Adipose tissue (tissue), 3 donors: ENCODE measurements around the gene DLG2. TPM values are rescaled to one million over a fixed set of nuclear protein-coding genes. Genes with fewer than 3 reads are reported as not detected.

Experiments used
- H3K27ac ChIP-seq: one replicate; pipeline ENCODE4 v1.5.1; 2013; ENCODE audit warnings: low read depth, low read length
- WGBS, 3 donors: extraction: QIAGEN DNeasy Blood & Tissue Kit; methylation state at CpG; one replicate each; pipeline ENCODE4 v1.1.7; 2013; 5-methylcytosine and 5-hydroxymethylcytosine counted together
- polyA plus RNA-seq, 3 donors: library from polyadenylated mRNA; stranded (reverse); fragments of 200-250 nt; gene quantifications; one replicate each; pipeline ENCODE4 v1.2.3, GENCODE V29; 2013
- donor health status: healthy with polysubstance abuse.
- donor health status: Bipolar disorder and iron deficiency.
- donor health status: healthy.

DLG2 gene
- polyA plus RNA-seq, 3 donors = 0.51 to 1.7 (median 0.91) TPM

DNA sequence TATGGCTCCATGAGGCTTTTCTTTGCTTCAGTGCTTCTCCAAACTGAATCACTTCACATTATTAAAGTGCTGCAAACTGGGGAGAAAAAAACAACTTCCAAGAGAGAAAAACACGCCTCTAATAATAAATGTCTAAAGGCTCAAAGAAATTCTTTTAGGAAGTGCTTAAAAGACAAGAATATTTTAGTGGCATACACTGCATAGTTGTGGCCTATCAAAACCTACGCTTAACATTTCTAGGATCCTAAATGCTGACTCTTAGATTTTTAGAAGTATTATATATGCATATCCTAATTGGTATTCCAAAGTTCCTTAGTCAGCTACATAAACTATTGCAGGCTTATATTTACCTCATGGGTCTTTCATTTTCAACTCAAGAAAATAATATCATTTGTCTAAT lies 1462.0 kb downstream of the DLG2 start:
- WGBS, 3 donors = 78 to 83% (median 81%) methylated on average over 2 of the region's 2 CpGs
- no peak overlapping the region for H3K27ac ChIP-seq

DNA sequence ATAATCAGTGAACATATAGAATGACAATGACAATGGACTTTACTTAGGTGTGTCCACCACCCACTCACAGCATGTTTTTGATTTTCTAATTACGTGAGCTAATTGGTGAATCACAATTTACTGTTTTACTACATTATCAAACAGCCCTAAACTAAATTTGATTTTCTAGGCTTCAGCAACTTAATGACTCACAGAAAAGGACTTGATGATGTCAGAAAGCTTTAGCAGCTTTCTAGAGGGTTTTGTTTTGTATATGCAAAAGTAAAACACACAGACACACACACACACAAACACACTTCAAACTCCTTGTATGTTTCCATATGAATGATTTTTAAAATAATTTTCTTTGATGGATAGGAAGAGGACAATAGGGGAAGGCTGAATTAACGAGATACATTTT lies 1462.4 kb downstream of the DLG2 start:
- no peak overlapping the region for H3K27ac ChIP-seq
- WGBS, 3 donors = 61 to 83% (median 72%) methylated on average over 2 of the region's 2 CpGs

DNA sequence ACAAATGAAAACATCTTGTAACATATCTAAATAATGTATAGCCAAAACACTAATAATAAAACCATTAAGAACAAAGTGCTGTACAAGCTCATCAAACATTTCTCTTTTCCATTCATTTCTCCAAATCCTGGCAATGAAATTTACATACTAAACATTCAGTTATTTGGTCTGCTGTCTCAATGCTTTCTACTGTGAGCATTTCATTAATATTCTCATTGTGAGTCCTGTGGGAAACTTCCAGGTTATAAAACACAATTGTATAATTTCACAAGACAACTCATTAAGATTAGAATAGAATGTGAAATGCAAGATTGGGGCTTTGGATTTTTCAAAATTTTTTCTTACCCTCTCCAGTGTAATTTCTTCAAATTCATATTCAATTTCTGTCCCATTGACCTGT lies 1464.0 kb downstream of the DLG2 start:
- no peak overlapping the region for H3K27ac ChIP-seq

DNA sequence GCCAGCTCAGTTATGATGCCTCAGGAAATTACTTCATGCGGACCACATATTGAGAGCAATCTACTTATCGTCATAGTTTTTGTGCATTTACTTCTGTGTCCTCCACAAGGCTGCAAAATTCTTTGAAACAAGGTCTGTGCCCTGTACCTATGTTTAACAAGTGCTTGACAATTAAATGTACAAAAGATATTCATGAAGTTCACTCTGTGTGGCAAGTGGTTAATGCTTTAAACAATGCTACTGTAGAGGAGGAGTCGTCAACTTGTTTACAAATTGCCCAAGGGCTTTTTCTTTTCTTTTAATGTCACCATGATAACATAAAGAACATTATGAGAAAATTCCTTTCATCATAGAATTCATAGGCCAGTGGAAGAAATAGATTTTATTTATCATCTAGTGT lies 1469.5 kb downstream of the DLG2 start:
- 74 to 89% (median 83%) methylated on average over 3 of the region's 3 CpGs for WGBS, 3 donors
- no peak overlapping the region for H3K27ac ChIP-seq

DNA sequence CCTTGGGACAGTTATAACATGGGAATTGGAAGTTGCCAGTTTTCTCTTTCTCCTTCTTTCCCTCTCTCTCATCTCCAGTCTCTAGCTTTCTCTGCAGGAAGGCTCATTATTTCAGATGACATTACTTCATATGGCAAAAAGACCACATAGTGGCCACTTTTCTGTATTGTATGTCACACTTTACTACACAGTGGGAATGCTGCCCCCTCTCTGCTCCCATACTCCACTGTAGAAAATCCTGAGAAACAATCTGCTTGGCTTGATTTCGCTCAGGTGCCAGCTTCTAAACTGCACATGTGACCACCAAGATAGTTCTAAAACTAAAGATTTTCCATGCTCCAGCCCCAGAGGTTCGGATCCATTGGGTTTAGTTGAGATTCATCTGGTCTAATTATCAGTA lies 1480.3 kb downstream of the DLG2 start:
- H3K27ac ChIP-seq = no peak overlapping the region
- WGBS, 3 donors = 65 to 76% (median 75%) methylated on average over 2 of the region's 2 CpGs

DNA sequence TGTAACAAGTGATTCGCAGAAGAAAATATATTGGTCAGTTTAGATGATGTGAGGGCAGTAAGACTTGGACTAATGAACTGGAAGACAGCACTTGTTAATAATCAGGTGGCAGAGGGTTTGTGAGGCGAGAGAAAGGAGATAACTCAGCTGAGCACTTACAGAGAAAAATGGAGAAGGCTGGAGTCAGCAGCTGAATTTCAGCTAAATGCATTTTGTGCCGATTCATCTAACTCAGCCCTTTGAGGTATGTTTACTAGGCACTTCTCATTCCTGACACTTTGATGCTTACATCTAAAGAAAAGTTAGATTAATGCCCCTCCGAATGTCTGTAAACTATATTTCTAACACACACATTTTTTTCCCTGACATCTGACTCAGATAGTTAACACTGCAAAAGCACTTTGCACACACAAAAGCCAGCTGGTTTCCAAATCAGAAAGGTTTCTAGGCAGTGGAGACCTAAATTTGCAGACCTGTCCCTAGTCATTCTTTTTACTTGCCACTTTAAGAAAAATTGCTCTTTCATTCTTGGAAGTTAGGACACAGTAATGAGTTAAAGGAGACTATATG lies 1481.4 kb downstream of the DLG2 start:
- H3K27ac ChIP-seq = no peak overlapping the region

DNA sequence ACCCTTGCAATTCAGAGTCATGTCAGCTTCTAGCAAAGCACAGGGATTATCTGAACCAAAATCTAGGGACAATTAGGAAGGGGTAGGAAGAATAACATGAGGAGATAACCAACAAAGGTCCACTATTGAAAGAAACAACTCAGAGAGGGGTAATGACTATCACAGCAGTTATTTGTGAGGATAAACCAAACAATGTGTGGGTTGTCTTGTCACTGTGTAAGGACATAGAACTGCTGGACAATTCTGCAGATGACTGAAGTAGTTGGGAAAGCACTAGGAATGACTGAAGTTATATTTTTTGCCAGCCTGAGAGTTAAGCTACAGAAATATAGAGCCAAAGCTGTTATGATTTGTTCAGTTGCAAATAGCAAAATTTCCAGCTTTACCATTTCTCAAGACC lies 1482.6 kb downstream of the DLG2 start:
- H3K27ac ChIP-seq = no peak overlapping the region

More for the DNA sequence above, 1481.4 kb downstream of the DLG2 start:
- WGBS, 3 donors = 41 to 57% (median 54%) methylated on average over 4 of the region's 4 CpGs

DNA sequence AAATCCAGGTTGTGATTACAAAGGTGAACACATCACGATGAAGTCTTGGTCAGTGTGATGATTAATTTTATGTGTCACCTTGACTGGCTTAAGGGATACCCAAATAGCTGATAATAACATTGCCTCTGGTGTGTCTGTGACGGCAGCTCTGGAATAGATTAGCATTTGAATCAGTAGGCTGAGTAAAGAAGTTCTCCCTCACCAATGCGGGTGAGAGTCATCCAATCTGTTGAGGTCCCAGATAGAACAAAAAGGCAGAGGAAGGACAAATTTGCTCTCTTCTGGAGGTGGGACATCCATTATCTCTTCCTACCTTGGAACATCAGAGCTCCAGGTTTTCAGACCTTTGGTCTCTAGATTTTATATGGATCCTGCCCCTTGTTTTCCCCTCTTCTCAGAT lies 1484.7 kb downstream of the DLG2 start:
- WGBS, 3 donors = 58 to 87% (median 84%) methylated on average over 3 of the region's 3 CpGs
- no peak overlapping the region for H3K27ac ChIP-seq

DNA sequence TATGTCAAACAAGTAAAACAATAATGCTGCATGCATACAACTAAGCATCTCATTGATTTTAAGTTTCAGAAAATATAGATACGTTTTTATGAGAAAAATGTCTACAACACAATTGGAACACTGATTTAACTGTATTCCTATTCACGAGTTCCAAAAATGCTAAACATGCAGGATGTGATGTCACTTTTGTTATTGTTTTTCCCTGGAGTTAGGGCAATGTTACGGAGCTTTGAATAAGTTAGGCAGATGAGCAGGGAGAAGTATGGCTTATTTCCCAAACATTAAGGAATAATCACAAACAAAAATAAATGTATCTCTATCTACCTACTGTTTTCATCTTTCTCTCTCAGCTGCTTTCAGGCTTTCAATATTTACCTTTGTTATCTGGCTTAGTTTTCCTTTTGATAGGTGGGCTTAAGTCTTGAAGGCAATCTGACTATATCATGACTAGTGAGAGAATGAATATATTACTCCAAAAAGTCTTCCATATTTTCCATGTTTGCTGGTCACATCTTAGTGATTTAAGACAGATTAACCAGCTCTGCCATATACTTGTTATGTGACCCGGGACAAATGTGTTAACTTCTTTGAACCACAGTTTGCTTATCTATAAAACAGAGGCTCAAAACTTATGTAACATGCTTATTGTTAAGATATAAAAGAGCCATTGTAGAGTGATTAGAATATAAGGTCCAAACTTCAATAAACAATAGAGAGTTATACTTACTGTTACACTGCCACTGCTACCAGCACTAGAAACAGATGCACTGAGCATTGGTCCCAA lies 1486.6 kb downstream of the DLG2 start:
- 44 to 56% (median 55%) methylated on average over 4 of the region's 4 CpGs for WGBS, 3 donors
- H3K27ac ChIP-seq = no peak overlapping the region

DNA sequence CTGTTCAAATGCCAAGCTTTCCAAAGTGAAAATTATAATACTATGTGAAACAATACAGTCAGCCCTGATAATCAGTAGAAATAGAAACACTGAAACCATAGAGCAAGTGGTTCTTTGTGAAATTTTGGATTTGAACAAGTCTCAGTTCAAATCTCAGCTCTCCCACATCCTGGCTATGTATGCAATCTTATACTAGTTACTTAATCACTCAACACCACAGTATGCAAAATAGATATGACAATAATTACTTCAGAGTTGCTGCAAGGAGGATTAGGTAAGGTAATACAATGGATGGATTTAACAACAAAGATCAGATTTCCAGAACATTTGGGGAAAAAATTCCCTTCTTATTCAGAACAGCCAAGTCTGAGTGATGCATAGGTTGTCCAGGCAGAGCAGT lies 1489.2 kb downstream of the DLG2 start:
- H3K27ac ChIP-seq = no peak overlapping the region

DNA sequence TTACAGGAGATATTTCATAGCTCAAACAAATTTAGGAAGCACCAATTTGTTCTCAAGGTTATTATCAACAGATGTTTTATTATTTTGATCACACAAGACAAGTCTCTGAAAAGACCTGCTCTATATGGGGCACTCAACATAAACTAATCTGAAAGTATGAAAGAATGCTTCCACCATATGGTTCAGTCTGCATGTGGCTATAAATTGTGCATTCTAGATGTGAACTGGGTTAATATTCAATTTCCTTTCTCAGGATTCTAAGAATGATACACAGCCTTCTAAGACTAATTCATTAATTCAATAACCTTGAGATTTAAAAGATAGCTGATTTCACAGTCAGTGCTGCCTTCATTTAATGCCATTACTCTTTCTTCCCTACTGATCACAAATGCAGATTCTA lies 1489.6 kb downstream of the DLG2 start:
- H3K27ac ChIP-seq = no peak overlapping the region

DNA sequence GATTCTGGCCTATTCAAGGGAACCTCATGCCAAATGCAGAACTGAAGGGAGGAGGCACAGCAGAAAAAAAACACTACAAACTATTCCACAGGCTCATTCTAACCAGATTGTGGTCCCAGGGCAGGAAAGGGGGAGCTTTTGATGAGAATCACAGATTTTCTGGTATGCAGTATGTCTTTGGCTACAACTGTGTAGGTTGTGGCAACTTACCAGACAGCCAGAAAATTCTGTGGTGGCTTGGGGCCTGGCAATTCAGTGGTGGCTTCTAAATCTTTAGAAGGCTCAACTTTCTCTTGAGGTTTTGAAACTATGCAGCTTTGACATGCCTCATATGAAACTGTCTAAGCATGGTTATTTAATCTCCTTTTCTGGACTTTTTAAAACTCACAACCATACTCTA lies 1490.2 kb downstream of the DLG2 start:
- no peak overlapping the region for H3K27ac ChIP-seq

DNA sequence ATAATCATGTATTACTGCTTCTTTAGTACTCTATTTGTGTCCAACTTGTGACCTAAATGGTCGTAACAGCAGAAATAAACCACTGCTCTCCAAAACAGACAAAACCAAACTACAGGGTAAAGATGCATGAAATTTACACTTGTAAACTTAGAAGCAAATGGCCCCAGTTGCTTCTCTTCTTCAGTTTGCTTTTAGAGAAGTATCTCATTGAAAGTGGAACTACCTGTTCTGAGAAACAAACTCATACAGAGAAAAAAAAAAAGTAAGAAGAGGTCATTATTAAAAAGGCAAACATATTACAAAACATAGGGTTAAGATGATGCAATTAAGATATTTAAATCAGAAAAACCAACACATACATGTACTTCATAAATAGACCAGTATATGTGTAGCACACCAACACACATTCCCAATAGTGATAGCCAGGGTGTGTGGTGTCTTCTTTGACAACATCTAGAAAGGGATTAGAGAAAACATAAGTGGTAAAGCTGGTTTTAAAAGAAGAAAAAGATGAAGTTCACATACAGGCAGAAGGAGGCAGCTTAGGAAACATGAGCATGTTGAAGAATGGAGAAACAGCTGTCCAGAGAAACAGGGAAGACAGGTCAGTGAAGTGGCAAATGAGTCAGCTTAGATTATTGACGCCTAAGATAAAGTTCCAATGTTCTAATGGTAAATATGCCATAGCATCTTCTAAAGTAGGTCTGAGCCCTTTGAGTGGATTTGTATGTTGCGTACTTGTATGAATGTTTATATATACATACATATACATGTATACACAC lies 1496.3 kb downstream of the DLG2 start:
- H3K27ac ChIP-seq = no peak overlapping the region
- 84 to 93% (median 87%) methylated on average over 3 of the region's 3 CpGs for WGBS, 3 donors

DNA sequence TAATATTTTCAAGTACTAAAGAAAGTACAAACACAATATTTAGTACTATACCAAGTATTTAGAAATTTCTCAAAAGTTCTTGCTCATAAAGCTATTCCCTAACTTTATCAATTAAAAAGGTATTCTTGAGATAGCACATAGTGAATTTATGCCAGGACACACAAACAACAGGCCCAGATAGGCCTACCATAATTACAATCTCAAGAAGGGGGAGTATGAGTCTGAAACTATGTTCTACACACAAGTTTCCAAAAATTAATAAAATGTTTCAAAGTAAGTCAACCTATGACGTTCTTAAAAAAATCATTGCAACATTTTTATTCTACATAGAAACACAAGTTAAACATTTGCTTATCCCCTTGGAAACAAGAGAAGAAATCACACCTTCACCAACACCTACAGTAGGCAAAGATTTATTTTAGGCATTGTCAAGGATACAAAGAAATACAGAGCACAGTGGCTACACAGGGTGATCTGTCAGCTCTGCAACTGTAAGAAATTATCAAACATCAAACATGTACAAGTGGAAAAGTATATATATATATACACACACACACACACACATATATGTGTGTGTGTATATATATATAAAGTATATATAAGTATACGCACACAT lies 1497.1 kb downstream of the DLG2 start:
- WGBS, 3 donors = 62 to 82% (median 63%) methylated on average over 2 of the region's 2 CpGs
- no peak overlapping the region for H3K27ac ChIP-seq

DNA sequence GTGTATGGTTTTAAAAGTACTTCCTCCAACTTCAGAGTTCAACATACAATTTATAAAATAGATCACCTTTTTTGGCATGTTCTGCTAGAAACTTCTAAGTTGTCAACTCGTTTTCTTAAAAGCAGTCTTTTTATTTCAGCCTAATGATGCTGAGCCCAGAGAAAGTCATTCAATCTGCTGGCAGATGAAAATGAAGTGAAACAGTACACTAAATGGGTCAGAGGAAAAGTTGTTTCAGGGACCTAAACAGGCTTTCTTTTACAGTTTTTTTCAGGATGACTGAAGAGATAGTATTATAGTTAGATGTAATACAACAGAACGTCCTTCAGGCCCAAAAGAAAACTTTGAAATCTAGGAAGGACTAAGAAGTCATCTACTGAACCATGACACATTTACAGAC lies 1498.3 kb downstream of the DLG2 start:
- 33 to 55% (median 35%) methylated on average over 2 of the region's 2 CpGs for WGBS, 3 donors
- no peak overlapping the region for H3K27ac ChIP-seq

DNA sequence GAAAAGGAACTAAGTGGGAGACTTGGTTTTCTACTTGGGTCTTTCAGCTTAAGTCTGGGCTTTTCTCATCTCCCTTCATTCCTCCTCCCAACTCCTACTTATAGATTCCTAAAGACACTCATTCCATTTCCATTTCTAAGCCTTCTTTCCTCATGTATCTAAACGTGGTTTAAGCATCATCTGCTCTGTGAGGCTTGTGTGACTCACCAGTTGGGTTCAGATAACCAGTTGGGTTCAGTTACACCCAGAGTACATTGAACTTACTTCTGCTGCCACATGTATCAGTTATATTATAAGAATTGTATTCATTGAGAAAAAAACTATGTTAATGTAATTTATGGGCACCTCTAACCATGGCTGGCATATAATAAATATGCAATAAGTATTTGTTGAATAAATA lies 1509.8 kb downstream of the DLG2 start:
- 22 to 24% (median 22%) methylated on average over 1 of the region's 1 CpG for WGBS, 3 donors

DNA sequence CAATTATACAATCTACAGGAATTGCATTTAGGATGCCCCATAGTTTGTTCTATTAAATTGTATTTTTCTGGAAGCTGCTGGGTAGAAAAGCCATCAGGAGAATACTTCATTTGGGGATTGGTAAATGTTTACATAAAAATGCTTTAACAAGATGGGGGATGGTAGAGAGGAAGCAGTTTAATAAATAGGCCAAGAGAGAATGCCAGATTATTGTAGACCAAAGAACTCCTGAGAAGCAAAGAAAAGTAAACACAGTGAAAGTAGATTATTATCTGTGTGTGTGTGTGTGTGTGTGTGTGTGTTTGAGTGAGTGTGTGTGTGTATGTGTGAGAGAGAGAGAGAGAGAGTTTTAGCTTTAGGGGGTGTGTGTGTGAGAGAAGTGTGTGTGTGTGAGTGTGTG lies 1520.6 kb downstream of the DLG2 start:
- H3K27ac ChIP-seq = no peak overlapping the region

More for the DNA sequence above, 1509.8 kb downstream of the DLG2 start:
- no peak overlapping the region for H3K27ac ChIP-seq

DNA sequence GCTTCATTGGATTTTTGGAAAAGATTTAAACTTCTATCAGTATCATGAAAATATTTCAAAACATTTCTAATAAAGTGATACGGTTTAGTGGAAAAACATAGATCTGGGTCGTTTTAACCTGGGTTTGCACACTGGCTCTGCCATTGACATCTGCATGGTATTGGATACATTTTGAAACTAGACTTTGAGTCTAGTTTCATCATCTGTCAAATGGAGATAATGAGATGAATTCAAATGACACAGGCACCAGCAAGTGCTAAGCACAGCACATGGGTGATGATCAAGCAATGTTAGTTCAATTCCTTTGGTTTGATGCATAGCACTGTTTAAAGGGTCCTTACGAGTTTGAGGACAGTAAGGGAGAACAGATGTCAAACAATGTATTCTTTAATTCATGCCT lies 1522.0 kb downstream of the DLG2 start:
- 80 to 85% (median 83%) methylated on average over 3 of the region's 3 CpGs for WGBS, 3 donors
- H3K27ac ChIP-seq = no peak overlapping the region

DNA sequence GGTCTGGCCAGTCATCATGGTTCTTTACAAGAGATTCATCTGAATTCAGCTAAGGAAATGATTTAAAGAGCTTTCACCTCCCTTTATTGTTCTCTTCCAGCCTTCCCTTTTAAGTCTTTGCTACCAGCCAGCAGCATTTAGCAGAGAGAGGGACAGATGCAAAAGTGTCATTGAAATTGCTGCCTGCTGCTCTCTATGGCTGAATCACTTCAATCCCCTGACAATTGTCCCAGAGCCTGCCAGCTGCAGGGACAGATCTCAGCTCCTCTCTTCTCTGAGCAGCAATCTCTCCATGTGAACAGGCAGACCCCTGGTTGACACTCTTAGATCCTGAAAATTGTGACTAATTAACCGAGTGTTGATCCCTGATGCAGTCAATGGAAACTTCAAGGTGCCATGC lies 1524.0 kb downstream of the DLG2 start:
- 52 to 80% (median 71%) methylated on average over 1 of the region's 1 CpG for WGBS, 3 donors
- no peak overlapping the region for H3K27ac ChIP-seq

DNA sequence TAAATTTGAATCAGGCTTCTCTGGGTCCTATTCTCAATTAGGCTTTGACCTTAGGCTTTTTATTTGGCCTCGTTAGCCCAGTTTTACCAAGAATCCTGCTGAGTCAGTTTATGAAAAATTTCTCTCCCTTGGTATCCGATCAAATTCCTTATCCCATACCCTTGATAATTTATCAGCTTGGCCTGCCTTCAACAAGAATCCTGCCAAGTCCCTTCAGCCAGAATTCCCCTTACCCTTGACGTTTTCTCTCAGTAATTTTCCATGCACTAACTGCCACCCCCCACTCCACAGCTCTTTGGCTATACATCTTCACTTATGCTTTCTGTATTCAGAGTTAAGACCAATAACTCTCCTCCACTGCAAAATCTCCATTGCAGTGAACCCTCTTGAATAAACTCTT lies 1530.0 kb downstream of the DLG2 start:
- H3K27ac ChIP-seq = no peak overlapping the region

More for the DNA sequence above, 1530.0 kb downstream of the DLG2 start:
- WGBS, 3 donors = 18 to 53% (median 48%) methylated on average over 3 of the region's 3 CpGs
